ENCODE measurements around the gene CLMP.

CLMP gene

DNA sequence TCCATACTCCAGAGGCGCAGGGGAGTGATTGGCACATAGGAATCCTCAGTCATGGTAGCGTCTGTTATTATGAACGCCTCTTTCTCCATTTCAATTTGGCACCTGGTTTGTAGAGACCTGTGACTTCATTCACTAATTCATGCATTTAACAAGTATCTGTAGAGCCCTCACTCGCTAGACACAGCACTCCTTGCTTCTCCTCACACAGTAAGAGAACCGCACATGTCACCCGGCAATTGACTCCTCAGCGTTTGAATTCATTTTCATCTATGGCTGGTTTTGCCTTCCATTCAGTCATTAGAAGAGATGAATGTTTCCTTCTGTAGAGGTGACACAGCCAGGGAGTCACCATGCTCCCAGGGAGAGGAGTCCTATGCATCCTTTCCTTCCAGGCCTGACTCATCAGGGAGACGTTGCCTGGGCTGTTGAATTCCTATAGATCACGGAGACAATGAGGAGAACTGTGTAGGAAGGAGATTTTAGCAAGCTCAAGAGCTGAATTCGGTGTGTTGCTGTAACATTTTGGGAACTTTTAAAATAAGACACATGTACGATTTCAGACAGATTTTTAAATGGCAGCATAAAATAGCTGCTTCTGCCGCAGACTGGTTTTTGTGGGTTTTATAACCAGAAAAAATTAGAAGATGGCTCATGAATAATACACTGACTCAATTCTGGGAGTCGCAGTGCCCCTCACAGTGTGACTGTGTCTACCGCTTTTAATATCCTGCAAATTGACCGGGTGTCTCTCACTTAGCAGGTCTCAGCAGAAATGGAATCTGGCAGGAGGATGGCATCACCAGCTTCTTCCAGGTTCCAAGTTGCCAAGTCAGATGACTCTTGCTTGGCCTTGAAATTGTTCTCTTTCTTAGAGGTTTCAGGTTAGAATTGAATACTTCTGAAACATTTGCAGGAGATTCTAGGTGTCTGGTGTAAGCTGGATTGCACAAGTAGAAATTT lies 44.4 kb upstream of the CLMP start:
- no peak for TF ChIP-seq ZNF391 (tag by site-specific recombination; IDR thresholded peaks at IDR 0.05; ENCODE audit: borderline replicate concordance, low read depth)
- no peak for TF ChIP-seq ZNF426 (tag by site-specific recombination; IDR thresholded peaks at IDR 0.05)
- TF ChIP-seq, protein P1, sequence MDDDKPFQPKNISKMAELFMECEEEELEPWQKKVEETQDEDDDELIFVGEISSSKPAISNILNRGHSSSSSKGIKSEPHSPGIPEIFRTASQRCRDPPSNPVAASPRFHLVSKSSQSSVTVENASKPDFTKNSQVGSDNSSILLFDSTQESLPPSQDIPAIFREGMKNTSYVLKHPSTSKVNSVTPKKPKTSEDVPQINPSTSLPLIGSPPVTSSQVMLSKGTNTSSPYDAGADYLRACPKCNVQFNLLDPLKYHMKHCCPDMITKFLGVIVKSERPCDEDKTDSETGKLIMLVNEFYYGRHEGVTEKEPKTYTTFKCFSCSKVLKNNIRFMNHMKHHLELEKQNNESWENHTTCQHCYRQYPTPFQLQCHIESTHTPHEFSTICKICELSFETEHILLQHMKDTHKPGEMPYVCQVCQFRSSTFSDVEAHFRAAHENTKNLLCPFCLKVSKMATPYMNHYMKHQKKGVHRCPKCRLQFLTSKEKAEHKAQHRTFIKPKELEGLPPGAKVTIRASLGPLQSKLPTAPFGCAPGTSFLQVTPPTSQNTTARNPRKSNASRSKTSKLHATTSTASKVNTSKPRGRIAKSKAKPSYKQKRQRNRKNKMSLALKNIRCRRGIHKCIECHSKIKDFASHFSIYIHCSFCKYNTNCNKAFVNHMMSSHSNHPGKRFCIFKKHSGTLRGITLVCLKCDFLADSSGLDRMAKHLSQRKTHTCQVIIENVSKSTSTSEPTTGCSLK (tag by site-specific recombination; IDR thresholded peaks at IDR 0.05), result no peak
- TF ChIP-seq, protein P2, sequence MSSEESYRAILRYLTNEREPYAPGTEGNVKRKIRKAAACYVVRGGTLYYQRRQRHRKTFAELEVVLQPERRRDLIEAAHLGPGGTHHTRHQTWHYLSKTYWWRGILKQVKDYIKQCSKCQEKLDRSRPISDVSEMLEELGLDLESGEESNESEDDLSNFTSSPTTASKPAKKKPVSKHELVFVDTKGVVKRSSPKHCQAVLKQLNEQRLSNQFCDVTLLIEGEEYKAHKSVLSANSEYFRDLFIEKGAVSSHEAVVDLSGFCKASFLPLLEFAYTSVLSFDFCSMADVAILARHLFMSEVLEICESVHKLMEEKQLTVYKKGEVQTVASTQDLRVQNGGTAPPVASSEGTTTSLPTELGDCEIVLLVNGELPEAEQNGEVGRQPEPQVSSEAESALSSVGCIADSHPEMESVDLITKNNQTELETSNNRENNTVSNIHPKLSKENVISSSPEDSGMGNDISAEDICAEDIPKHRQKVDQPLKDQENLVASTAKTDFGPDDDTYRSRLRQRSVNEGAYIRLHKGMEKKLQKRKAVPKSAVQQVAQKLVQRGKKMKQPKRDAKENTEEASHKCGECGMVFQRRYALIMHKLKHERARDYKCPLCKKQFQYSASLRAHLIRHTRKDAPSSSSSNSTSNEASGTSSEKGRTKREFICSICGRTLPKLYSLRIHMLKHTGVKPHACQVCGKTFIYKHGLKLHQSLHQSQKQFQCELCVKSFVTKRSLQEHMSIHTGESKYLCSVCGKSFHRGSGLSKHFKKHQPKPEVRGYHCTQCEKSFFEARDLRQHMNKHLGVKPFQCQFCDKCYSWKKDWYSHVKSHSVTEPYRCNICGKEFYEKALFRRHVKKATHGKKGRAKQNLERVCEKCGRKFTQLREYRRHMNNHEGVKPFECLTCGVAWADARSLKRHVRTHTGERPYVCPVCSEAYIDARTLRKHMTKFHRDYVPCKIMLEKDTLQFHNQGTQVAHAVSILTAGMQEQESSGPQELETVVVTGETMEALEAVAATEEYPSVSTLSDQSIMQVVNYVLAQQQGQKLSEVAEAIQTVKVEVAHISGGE (tag by site-specific recombination; conservative IDR thresholded peaks at IDR 0.05; ENCODE audit: low read depth), result no peak
- TF ChIP-seq ZBTB17 (tag by site-specific recombination; IDR thresholded peaks at IDR 0.05), result no peak
- Histone ChIP-seq H3K4me1 (ENCODE audit: control insufficient read depth, insufficient read depth, low read length) (no peaks in the 10 kb centered on the region), H3K27ac (ENCODE audit: extremely low read depth, low read depth, low read length) (no peak overlapping the region), H3K36me3 (ENCODE audit: control insufficient read depth in 2 of 2, insufficient read depth in 1 of 2, low read length in 2 of 2) (no peaks in the 10 kb centered on the region), H3K4me3 (ENCODE audit: low read depth, low read length) (no peak overlapping the region), H3K9me3 (ENCODE audit: control insufficient read depth, insufficient read depth, low read depth, low read length) (no peaks in the 10 kb centered on the region)
- CTCF ChIA-PET, result interaction anchor here (0.7 to 2.8 kb wide), 6 partner anchors 8 to 136 kb away, joined by 3 to 16 read pairs (median 5); no protein-coding TSS in a partner anchor
- POLR2A ChIA-PET, result no interaction called here

DNA sequence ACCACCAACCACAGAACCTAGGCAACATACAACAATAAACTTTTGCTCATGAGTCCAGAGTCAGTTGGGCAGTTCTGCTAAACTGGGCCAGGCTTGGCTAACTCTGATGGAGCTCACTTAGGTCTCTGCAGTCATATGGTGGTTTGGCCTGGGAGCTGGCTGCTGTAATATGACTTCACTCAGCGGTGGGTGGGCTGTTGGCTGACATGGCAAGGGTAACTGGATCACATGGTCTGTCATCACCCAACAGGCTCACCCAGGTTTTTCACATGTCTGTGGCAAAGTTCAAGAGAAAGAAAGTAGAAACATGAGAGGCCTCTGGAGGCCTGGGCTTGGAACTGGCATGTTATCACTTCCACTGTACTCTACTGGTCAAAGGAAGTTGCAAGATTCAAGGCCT lies 43.2 kb upstream of the CLMP start:
- Histone ChIP-seq H3K36me3 (ENCODE audit: control insufficient read depth in 2 of 2, insufficient read depth in 1 of 2, low read length in 2 of 2) (no peaks in the 10 kb centered on the region), H3K9me3 (ENCODE audit: control insufficient read depth, insufficient read depth, low read depth, low read length) (no peaks in the 10 kb centered on the region), H3K4me1 (ENCODE audit: control insufficient read depth, insufficient read depth, low read length) (no peaks in the 10 kb centered on the region), H3K4me3 (ENCODE audit: low read depth, low read length) (no peak overlapping the region), H3K27ac (ENCODE audit: extremely low read depth, low read depth, low read length) (no peak overlapping the region)
- POLR2A ChIA-PET, result no interaction called here
- TF ChIP-seq HOXD13 (CRISPR knock-in tag; IDR thresholded peaks at IDR 0.05; ENCODE audit: borderline replicate concordance) (no peak), SP3 (tag by site-specific recombination; IDR thresholded peaks at IDR 0.05) (no peak), ZFHX2 (tag by site-specific recombination; conservative IDR thresholded peaks at IDR 0.05) (no peak), ZBTB1 (tag by site-specific recombination; IDR thresholded peaks at IDR 0.05) (no peak)
- TF ChIP-seq, protein P3, sequence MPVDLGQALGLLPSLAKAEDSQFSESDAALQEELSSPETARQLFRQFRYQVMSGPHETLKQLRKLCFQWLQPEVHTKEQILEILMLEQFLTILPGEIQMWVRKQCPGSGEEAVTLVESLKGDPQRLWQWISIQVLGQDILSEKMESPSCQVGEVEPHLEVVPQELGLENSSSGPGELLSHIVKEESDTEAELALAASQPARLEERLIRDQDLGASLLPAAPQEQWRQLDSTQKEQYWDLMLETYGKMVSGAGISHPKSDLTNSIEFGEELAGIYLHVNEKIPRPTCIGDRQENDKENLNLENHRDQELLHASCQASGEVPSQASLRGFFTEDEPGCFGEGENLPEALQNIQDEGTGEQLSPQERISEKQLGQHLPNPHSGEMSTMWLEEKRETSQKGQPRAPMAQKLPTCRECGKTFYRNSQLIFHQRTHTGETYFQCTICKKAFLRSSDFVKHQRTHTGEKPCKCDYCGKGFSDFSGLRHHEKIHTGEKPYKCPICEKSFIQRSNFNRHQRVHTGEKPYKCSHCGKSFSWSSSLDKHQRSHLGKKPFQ (tag by site-specific recombination; IDR thresholded peaks at IDR 0.05), result no peak
- TF ChIP-seq, protein P4, sequence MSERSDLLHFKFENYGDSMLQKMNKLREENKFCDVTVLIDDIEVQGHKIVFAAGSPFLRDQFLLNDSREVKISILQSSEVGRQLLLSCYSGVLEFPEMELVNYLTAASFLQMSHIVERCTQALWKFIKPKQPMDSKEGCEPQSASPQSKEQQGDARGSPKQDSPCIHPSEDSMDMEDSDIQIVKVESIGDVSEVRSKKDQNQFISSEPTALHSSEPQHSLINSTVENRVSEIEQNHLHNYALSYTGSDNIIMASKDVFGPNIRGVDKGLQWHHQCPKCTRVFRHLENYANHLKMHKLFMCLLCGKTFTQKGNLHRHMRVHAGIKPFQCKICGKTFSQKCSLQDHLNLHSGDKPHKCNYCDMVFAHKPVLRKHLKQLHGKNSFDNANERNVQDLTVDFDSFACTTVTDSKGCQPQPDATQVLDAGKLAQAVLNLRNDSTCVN (tag by site-specific recombination; optimal IDR thresholded peaks at IDR 0.05), result no peak
- TF ChIP-seq, protein P5, sequence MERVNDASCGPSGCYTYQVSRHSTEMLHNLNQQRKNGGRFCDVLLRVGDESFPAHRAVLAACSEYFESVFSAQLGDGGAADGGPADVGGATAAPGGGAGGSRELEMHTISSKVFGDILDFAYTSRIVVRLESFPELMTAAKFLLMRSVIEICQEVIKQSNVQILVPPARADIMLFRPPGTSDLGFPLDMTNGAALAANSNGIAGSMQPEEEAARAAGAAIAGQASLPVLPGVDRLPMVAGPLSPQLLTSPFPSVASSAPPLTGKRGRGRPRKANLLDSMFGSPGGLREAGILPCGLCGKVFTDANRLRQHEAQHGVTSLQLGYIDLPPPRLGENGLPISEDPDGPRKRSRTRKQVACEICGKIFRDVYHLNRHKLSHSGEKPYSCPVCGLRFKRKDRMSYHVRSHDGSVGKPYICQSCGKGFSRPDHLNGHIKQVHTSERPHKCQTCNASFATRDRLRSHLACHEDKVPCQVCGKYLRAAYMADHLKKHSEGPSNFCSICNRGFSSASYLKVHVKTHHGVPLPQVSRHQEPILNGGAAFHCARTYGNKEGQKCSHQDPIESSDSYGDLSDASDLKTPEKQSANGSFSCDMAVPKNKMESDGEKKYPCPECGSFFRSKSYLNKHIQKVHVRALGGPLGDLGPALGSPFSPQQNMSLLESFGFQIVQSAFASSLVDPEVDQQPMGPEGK (tag by site-specific recombination; IDR thresholded peaks at IDR 0.05), result no peak
- CTCF ChIA-PET, result interaction anchor here (0.6 to 2.8 kb wide), 8 partner anchors 9 to 135 kb away, joined by 3 to 16 read pairs (median 4); no protein-coding TSS in a partner anchor
